Retinal pigment epithelial cell (primary cell): ENCODE measurements around the gene MYL12A.
"Not testable (repeated sequence)": the region's sequence is repeated elsewhere in the genome, so short reads cannot be mapped to it uniquely, and the experiment has no call there.

ENCODE experiments used
- DNase-seq: peaks from one replicate; pipeline ENCODE4 v3.0.0-alpha.2; 2010; ENCODE audit warnings: low read depth
- H3K4me3 ChIP-seq: 2 replicates; pipeline ENCODE4 v1.5.1; 2011; ENCODE audit warnings: mild to moderate bottlenecking, low read length, control low read depth, moderate library complexity
- CTCF ChIP-seq: conservative IDR thresholded peaks from 2 replicates; pipeline ENCODE4 v1.5.1; 2011; ENCODE audit warnings: low read depth, low read length, control low read depth, inconsistent platforms

MYL12A gene

GRCh38 chr18:3218819-3219218 is 28.8 kb upstream of the MYL12A start:
- no peak overlapping the region for H3K4me3 ChIP-seq
- no peak for TF ChIP-seq CTCF
- DNase-seq: no peak

GRCh38 chr18:3219241-3219630 is 28.4 kb upstream of the MYL12A start:
- no peak for DNase-seq
- TF ChIP-seq CTCF: no peak

GRCh38 chr18:3219631-3220335 is 27.8 kb upstream of the MYL12A start, which contains the start of gene MYOM1:
Gene MYOM1, minus strand, starts transcription at chr18:3219968. Its CDS starts 4,745 bp downstream, at chr18:3215223.
- DNase-seq: no peak
- no peak within 1 kb of the TSS for H3K4me3 ChIP-seq
- no peak for TF ChIP-seq CTCF

More at GRCh38 chr18:3219241-3219630, 28.4 kb upstream of the MYL12A start:
- no peak overlapping the region for H3K4me3 ChIP-seq

GRCh38 chr18:3220868-3221267 is 26.7 kb upstream of the MYL12A start:
- not testable (repeated sequence) for DNase-seq, H3K4me3 ChIP-seq

- H3K4me3 ChIP-seq: no peak overlapping the region
- no peak for DNase-seq
- TF ChIP-seq CTCF: no peak
Observed at GRCh38 chr18:3221496-3221895, 26.1 kb upstream of the MYL12A start.

GRCh38 chr18:3223356-3223755 is 24.2 kb upstream of the MYL12A start:
- H3K4me3 ChIP-seq: no peak overlapping the region
- DNase-seq: no peak
- no peak for TF ChIP-seq CTCF

GRCh38 chr18:3224223-3224622 is 23.4 kb upstream of the MYL12A start:
- no peak overlapping the region for H3K4me3 ChIP-seq
- TF ChIP-seq CTCF: no peak
- no peak for DNase-seq
